HG02981 (cell line): ENCODE data around the gene SCARB1.

Experiments
- ATAC-seq: cut with Tn5 transposase; IDR thresholded peaks from one replicate; pipeline ENCODE4 v1.9.1; 2021; ENCODE audit warnings: mild to moderate bottlenecking, moderate library complexity; ENCODE audit not compliant: unreplicated experiment

SCARB1 gene

DNA sequence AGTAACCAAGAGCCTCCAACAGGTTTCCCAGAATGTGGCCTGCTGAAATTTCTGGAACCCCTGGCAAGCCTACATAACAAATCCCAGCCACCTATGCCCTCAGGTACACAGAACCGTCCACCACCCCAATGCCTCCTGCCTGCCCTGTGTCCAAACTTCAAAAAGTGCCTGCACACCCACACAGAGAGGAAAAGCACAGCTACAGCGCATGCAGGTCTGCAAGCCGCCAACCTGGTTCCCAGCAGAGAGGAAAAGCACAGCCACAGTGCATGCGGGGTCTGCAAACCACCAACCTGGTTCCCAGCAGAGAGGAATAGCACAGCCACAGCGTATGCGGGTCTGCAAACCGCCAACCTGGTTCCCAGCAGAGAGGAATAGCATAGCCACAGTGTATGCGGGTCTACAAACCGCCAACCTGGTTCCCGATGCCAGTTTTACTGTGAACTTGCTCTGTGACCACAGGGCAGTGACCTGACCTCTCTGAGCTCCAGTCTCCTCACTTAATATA lies 113.5 kb downstream of the SCARB1 start:
- ATAC-seq: no peak

DNA sequence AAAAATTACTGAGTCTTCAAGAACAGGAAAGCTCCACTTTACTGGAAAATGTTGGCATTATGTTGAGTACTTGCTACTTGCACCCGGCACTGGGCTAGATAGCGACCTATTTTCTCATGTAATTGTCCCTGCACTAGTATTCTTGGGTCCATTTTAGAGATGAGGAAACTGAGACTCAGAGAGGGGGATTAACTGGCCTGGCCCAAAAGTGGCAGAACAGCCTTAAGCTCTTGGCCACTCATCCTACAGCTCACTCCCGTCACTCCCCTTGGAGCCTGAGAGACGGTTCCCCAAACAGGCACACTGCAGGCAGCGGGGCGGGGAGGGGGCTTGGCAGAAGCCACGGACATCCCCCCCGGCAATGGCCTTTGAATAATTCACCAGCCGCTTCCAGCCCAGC lies 113.9 kb downstream of the SCARB1 start:
- ATAC-seq: no peak

DNA sequence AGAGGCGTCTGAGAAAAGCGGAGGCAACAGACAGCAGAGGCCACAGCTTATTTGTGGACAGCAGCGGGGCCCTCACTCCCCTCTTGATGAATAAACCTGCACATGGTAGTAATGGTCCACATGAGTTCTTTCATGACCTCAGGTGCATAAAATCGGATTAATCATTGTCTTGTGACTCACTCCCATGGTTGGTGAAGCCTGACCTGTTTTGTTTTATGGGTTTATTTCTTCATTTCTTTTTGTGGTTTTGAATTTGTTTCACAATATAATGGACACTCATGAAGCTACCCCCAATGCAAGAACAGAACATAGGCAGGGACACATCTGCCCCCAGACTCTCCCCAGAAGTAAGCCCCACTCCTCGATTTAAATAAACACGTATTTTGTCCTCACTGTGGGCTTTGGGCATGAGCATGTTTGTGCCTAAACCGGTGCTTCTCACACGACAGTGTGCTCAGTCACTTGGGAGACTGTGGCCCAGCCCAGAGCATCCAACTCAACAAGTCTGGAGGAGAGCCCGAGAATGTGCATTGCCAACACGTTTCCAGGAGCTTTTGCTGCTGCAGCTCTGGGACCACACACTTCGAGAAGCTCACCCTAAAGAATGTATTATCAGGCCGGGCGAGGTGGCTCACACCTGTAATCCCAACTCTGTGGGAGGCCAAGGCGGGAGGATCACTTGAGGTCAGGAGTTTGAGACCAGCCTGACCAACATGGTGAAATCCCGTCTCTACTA lies 116.1 kb downstream of the SCARB1 start:
- ATAC-seq: peak; percentile 70

DNA sequence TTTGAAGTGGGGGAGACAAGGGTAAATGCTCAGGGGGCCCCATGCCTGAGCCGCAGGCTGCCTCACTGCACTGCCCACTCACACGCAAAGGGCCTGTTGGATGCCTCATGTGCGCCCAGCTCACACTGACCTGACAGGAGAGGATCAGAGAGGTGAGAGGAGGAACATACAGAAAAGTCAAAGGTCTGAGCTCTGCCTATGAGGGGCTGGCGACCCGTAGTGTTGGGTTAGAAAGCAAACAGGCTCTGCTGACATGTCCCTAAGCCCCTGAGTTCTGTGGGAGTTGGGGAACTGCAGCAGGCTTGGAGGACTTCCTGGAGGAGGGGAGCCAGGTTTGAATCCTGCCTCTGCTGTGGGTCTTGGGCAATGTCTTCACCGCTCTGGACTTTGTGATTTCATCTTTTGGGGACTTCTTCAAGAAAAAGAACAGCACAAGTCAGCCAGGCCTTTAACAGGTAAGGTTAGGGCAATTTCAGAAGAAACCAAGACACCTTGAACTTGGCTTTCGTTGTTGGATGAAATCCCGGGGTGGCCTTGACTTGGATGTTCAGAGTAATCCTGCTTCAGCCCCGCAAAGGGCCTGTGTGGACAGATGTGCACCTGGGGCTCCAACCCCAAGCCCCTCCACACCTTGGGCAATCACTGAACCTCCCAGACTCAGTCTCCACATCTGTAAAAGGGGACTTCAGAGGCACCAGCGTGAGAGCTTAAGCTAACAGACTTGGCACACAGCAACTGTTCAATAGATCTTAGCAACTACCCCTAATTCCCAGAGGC lies 116.8 kb downstream of the SCARB1 start:
- no peak for ATAC-seq

DNA sequence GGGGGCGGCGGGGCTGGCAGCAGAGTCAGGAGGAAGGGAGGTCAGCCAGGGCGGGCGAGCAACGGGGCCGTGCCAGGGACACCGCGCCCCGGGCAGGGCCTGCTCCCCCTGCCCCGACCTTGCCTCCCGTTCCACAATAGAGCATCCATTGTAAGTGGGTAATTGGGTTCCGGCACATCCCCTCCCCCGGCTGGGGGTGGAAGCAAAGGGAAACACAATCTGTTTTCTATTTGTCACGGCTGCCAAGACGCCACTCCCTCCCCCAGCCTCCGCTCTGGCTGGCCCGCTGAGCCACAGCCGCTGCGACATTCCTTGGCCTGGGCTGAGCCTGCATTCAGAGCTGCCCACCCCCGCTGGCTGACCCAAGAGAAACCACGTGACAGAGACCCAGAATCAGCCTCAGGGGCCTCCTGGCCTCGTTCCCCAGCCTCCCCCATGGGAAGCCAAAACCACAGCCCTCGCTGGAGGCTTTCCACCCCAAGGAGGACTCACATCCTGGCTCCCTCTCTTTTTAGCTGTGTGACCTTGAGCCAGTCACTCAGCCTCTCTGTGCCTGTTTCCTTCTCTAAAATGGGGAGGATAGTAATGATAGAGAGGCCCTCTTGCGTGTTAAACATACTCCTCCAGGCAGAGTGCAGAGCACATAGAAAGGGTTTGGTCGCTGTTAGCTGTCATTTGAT lies 117.6 kb downstream of the SCARB1 start:
- ATAC-seq: no peak

DNA sequence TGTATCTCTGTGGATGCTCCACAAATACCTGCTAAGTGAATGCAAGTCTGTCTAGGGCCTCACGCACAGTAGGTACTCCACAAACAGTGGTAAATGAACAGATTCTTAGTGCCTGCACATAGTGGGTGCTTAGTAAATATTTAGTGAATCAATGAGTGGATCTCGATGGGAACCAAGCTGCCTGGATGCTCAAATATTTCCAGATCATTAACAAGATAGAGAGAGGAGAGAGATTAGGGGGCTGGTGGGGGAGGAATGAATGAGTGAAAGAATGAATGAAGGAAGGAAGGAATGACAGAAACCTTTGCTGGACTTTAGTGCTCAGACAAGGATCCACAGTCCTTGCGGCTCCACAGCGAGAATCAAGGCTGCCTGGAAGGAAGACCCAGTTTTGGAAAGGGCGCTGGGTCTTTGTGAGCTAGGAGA lies 118.2 kb downstream of the SCARB1 start:
- no peak for ATAC-seq

DNA sequence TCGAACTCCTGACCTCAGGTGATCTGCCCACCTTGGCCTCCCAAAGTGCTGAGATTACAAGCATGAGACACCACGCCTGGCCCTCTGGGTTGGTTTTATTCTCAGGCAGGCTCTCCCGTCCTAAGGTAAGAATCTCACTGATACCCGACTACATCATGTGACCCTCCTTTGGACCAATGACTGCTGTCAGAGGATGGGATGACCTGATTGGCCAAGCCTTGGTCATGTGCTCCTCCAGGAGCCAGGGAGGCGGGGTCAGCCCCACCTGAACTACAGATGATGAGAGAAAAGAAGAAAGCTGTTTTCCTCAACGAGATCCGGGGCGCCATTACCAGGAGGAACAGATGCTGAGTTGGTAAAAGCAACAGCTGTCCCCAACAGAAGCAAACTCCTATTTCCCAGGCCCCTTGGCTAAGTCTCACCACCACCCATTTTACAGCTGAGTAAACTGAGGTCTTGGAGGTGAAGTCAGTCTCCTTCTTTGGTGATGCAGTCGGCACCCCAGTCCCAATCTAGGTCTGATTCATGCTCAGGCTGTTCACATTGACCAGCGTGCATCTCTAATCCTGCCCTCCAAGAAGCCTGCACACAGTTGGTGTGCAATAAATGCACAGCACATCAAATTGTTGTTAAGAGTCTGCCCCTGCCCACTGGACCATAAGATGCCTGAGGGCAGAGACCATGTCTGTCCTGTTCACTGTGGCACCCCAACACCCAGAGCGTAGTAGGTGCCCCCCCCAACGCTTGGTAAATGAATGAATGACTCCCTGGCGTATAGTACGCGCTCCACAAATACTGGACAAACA lies 118.8 kb downstream of the SCARB1 start:
- no peak for ATAC-seq

DNA sequence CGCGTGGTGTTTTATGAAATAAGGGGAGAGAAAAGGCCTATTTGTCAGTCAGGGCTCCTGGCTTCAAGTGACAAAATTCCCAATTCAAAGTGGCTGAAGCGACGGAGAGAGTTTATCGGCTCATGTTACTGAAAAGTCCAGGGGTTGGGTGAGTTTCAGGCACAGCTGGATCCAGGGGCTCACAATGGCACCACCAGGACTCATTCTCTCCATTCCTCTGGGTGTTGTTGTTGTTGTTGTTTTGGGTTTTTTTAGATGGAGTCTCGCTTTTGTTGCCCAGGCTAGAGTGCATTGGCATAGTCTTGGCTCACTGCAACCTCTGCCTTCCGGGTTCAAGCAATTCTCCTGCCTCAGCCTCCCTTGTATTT lies 119.4 kb downstream of the SCARB1 start:
- ATAC-seq: no peak

DNA sequence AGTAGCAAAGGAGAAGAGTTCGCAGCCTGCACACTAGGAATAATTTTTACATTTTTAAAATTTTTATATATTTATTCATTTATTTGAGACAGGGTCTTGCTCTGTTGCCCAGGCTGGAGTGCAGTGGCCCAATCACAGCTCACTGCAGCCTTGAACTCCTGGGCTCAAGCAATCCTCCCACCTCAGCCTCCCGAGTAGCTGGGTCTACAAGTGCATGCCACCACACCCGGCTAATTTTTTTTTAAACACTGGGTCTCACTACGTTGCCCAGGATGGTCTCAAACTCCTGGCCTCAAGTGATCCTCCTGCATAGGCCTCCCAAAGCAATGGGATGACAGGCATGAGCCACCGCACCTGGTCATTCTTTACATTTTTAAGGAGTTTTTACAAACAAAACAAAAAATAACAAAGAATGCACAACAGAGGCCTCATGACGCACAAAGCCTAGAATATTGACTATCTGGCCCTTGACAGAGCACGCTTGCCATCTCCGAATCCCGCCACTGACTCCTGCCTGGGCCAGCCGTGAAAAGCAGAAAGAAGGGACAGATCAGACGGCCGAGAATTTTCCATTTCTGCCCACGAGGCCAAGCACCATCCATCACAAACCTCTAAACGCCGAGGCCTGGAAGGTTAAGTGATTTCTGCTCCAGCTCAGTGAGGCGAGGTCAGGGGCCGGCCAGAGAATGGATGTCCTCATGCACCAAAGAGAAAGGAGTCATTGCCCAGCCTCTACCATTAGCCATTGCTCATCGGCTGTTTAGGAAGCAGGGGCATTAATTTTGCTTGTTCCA lies 120.0 kb downstream of the SCARB1 start:
- ATAC-seq: no peak

DNA sequence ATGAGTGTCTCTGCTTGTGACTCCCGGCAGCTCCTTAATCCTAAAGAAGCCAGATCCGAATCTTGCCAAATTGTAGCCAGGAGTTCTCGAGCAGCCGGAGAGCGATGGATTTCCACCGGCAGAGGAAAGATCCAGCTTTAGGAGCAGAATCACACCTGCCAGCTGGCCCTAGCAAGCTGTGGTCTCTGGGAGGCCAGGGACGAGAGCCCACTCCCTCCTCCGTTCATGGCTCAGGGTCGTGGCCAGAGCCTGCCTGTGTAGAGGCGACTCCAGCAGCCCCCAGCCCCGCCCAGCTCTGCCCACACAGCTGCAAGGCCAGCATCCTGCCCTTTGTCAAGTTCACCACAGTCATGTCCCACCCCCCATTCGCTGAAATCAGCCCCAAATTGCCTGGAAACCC lies 121.0 kb downstream of the SCARB1 start:
- ATAC-seq: no peak

DNA sequence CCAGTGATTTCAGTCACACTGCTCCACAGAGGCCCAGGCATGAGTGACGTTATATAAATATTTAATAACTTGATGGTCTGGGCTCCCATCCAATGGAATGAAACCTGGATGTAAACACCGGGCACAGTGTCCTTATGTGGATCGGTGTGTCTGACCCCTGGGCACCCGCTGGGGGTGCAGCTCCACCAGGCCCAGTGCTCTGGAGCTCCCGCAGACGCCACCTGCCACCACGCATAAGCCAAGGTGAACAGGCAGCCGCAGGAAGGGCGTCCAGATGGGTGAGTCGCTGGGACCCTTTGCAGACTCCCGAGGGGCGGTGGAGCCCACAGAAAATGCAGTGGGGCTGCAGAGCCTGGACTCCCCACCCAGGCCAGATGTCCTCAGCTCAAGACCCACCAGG lies 121.6 kb downstream of the SCARB1 start:
- no peak for ATAC-seq

DNA sequence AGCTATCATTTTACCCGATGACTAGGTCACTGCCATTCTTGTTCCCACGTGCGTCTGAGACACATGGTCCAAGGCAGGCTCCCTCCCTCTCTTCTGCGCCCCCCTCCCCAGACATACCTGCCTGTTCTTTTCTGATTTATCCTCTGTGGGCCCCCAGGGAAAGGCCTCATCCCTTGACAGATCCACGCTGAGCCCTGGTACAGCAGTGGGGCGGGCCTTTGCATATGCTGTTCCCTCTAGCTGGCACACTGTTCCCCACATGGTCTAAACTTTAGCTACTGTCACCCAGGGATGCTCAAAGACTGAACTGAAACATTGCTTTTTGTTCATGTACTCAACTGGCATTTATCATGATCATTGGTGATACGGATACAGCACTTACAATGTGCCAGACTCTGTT lies 122.5 kb downstream of the SCARB1 start:
- no peak for ATAC-seq

DNA sequence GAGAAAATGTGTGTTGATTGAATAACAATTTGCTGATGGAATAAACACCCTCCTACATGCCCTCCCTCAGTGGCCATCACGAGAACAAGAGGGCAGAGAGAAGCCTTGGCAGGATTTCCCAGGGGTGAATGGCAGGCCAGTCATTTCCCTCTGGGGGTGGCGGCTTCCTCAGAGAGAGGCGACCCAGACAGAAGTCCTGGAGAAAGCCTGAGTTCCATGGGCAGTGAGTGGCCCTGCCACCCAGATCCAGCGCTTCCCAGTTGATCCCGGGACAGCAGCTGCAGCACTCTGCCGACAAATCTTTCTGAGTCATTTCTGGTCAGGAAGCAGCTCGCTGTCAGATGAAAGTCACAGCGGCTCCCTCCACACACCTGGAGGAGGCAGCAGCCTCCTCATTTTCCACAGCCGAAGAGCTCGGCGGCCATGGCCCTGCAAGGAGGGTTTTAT lies 123.0 kb downstream of the SCARB1 start:
- no peak for ATAC-seq

DNA sequence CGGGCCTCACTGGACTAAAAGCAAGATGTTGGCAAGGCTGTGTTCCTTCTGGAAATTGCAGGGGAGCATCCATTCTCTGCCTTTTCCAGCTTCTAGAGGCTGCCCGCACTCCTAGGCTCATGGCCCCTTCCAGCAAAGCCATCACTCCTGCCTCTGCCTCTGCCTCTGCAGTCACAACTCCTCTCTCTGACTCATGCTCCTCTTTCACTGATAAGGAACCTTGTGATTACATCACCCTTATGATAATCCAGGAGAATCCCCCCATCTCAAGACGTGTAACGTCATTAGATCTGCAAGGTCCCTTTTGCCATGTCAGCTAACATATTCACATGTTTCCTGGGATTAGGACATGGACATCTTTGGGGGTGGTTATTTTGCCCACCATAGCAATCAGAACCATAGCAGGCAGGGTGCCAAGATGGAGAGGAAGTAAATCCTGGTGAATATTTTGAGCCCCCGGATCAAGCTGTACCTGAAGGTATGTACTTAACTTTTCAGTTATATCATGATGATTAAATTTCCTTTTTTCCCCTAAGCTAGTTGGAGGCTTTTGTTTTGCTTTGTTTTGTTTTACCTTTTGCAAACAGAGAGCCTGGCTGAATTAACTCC lies 123.6 kb downstream of the SCARB1 start:
- ATAC-seq: no peak

DNA sequence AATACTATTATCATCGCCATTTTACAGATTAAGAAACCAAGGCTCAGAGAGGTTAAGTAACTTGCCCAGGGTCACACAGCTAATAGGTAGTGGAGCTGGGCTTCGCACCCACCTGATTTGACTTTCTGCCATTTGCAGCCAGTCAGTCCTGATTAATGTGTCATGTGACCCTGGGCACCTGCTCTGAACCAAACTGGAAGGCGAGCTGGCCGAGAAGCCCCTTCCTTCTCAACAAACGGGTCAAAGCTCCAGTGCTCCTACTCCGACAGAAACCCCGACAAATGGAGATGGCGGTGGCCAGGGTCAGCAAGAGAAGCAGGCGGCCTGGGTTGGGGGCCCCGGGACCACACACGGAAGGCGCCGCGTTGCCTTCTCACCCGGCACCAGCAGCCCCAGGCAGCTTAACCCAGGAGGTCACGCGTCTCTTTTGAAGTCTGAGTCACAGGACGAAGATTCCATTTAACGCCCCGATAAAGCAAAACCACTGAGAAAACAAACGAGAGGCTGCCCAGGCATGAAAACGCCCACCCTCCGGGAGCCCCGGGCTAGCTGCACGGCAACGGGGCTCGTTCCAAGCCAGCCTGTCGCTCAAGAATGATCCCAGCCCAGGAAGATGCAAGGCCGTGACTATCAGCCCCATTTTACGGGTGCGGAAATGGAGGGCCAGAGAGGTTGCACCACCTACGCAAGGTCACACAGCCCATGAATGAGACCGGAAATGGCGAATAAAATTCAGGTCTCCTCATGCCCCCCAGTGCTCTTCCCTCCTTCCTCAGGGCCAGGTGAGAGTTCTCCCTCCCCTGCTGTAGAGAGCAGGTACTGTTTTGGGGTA lies 124.8 kb downstream of the SCARB1 start:
- no peak for ATAC-seq

DNA sequence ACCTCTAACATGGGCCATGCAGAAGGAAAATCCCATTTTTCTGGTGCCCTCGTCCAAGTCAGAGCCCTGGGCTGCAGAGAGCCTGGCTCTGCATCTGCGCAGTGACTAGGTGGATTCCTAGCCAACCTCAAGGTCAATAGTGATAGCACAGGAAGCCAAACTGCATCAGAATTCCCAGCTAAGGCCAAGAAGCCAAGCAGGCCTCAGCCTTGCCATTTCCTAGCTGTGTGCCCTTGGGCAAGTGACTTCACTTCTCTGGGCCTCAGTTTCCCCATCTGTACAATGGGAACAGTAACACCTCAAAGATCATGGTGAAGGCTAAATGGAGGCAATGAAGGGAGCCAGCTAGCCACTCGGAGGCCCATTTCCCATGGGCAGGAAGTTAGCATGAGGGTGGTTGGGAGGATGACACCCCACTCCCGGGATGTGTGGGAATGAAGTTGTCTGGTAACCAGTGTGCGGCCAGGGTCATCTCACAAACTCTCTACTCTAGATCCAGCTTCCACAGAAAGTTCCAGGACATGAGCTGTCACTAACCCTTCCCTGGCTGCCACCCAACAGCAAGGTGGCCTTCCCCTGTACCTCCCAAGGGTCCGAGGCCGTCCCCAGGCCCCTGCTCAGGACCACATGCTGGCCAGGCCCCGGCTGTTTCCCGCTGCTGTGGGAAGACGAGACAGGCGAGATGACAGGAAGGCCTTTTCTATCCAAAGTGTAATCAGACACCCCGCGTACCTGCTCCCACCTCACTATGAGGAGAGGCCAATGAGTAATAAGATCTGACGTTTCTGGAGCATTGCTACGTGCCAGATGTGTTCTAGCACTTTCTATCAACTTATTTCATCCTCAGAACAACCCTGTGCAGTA lies 125.7 kb downstream of the SCARB1 start:
- ATAC-seq: no peak

DNA sequence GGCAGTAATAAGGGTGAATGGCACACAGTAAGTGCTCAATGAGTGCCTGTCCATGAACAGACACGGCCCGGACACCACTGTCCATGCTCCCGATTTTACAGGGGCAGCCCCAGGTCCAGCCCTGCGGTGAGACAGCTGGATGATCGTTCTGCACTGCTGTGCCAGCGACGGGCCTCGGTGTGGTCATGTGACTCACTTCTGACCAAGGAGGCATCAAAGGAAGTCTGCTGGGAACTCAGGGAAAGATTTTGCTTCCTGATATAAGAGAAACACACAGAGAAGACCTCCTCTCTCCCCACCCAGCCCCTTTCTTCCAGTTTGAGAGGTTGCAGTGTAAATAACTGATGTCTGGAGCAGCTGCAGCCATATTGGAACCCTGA lies 126.6 kb downstream of the SCARB1 start:
- ATAC-seq: no peak
